Osteoblast (primary cell): ENCODE measurements around the gene ANKRD55. TPM values are rescaled to one million over a fixed set of nuclear protein-coding genes. Genes with fewer than 3 reads are reported as not detected.

ENCODE experiments used
- DNase-seq: peaks from one replicate; pipeline ENCODE4 v3.0.0; 2011; ENCODE audit warnings: low spot score, mixed read lengths; ENCODE audit not compliant: insufficient read length; ENCODE audit errors: missing footprints
- H2AFZ ChIP-seq: 2 replicates; pipeline ENCODE4 v1.6.0; 2011; ENCODE audit warnings: mild to moderate bottlenecking, low read length
- H3K27ac ChIP-seq: 2 replicates; pipeline ENCODE4 v1.5.1; 2011; ENCODE audit warnings: mild to moderate bottlenecking, low read depth, low read length, moderate library complexity
- H3K27me3 ChIP-seq: 2 replicates; pipeline ENCODE4 v1.6.0; 2012; ENCODE audit warnings: mild to moderate bottlenecking, control low read depth, inconsistent platforms, low read length, moderate library complexity; ENCODE audit not compliant: insufficient read depth
- H3K36me3 ChIP-seq: 2 replicates; pipeline ENCODE4 v1.5.1; 2011; ENCODE audit warnings: mild to moderate bottlenecking, low read length, control low read depth, moderate library complexity; ENCODE audit not compliant: insufficient read depth
- H3K4me1 ChIP-seq: 2 replicates; pipeline ENCODE4 v1.5.1; 2011; ENCODE audit warnings: mild to moderate bottlenecking, low read length, control low read depth, moderate library complexity; ENCODE audit not compliant: insufficient read depth
- H3K4me2 ChIP-seq: 2 replicates; pipeline ENCODE4 v1.6.0; 2011; ENCODE audit warnings: mild to moderate bottlenecking, low read length; ENCODE audit not compliant: insufficient read depth
- H3K4me3 ChIP-seq: fragments of 200-600 bp; sonication (generic); 3 replicates; pipeline ENCODE4 v1.5.1; 2012; ENCODE audit warnings: mild to moderate bottlenecking, low read length, inconsistent platforms; ENCODE audit not compliant: insufficient read depth
- H3K79me2 ChIP-seq: 2 replicates; pipeline ENCODE4 v1.6.0; 2012; ENCODE audit warnings: mild to moderate bottlenecking, low read length, control low read depth, inconsistent platforms; ENCODE audit not compliant: insufficient read depth
- H3K9me3 ChIP-seq: 2 replicates; pipeline ENCODE4 v1.5.1; 2011; ENCODE audit warnings: low read depth, low read length, control low read depth
- H4K20me1 ChIP-seq: 2 replicates; pipeline ENCODE4 v1.6.0; 2012; ENCODE audit warnings: mild to moderate bottlenecking, low read length, control low read depth; ENCODE audit not compliant: insufficient read depth
- CTCF ChIP-seq: IDR thresholded peaks from 2 replicates; pipeline ENCODE4 v1.5.1; 2011; ENCODE audit warnings: mild to moderate bottlenecking, low read depth, low read length, moderate library complexity; ENCODE audit errors: extremely low read depth
- small RNA-seq: library from RNA; depleted of rRNA; stranded (forward); fragments of <200 nt; gene quantifications from one replicate; pipeline ENCODE3, GENCODE V24; 2012
- total RNA-seq: library from RNA; depleted of rRNA; stranded (reverse); fragments of >200 nt; gene quantifications from 2 replicates; pipeline ENCODE4 v1.2.3, GENCODE V29; 2012

ANKRD55 gene
- total RNA-seq, 1 donor = not detected

GRCh38 chr5:56053363-56053762 lies 179.8 kb downstream of the ANKRD55 start:
- no peaks in the 10 kb centered on the region for H4K20me1 ChIP-seq
- no peak overlapping the region for H3K4me3 ChIP-seq
- peaks cover 2% of the 10 kb centered on the region for H3K9me3 ChIP-seq
- H3K79me2 ChIP-seq = no peaks in the 10 kb centered on the region
- TF ChIP-seq CTCF = no peak
- H3K36me3 ChIP-seq = no peaks in the 10 kb centered on the region
- peaks cover 13% of the 10 kb centered on the region for H3K4me1 ChIP-seq
- H3K27me3 ChIP-seq = no peaks in the 10 kb centered on the region
- H2AFZ ChIP-seq = no peak overlapping the region
- H3K27ac ChIP-seq = no peak overlapping the region
- H3K4me2 ChIP-seq = no peak overlapping the region
- DNase-seq = no peak

GRCh38 chr5:56052735-56053134 lies 180.4 kb downstream of the ANKRD55 start:
- no peak overlapping the region for H3K27ac ChIP-seq
- TF ChIP-seq CTCF = no peak
- peaks cover 2% of the 10 kb centered on the region for H3K9me3 ChIP-seq
- no peak for DNase-seq
- H3K4me3 ChIP-seq = no peak overlapping the region
- H4K20me1 ChIP-seq = no peaks in the 10 kb centered on the region
- no peak overlapping the region for H2AFZ ChIP-seq
- H3K4me1 ChIP-seq = peaks cover 6% of the 10 kb centered on the region
- no peaks in the 10 kb centered on the region for H3K79me2 ChIP-seq
- no peaks in the 10 kb centered on the region for H3K36me3 ChIP-seq
- no peaks in the 10 kb centered on the region for H3K27me3 ChIP-seq
- H3K4me2 ChIP-seq = no peak overlapping the region

GRCh38 chr5:56050551-56051255 lies 182.4 kb downstream of the ANKRD55 start:
- Histone ChIP-seq H3K36me3 (no peaks in the 10 kb centered on the region), H3K4me2 (no peak overlapping the region), H4K20me1 (no peaks in the 10 kb centered on the region), H3K4me3 (no peak overlapping the region), H2AFZ (peak overlapping the region; percentile 40), H3K9me3 (peaks cover 2% of the 10 kb centered on the region), H3K27ac (no peak overlapping the region), H3K4me1 (peaks cover 4% of the 10 kb centered on the region), H3K27me3 (no peaks in the 10 kb centered on the region), H3K79me2 (no peaks in the 10 kb centered on the region)
- no peak for DNase-seq
- TF ChIP-seq CTCF = no peak

Small RNA genes lying within 50 kb of the gene (small RNA-seq; reads per million reads assigned to genes)
- gene RNA5SP184 (not detected), gene RNA5SP185 (not detected), gene RNU6-299P (not detected)

Other genes with a start within 250 kb of the ANKRD55 start
- 785 and 804 TPM in 2 replicates for gene IL6ST, start 238.4 kb downstream of the ANKRD55 start, total RNA-seq